A673 (cell line): ENCODE results near the gene NSL1. TPM values are rescaled to one million over a fixed set of nuclear protein-coding genes. Genes with fewer than 3 reads are reported as not detected.

Experiments used
- BruUV-seq: library from RNA; stranded (reverse); fragments of 400-500 nt; replicated peaks from 2 replicates; lab custom pipeline; 2021; lab: Mats Ljungman, UMichigan
- CTCF ChIA-PET: fragments of 300-600 bp; sonication (Branson Sonifier 250); formaldehyde crosslinking; loops from one replicate; lab custom pipeline; 2022; ENCODE audit warnings: antibody characterized with exemption; lab: Charles Lee
- POLR2A ChIA-PET: fragments of 300-600 bp; sonication (Branson Sonifier 250); formaldehyde crosslinking; loops from one replicate; lab custom pipeline; 2022; ENCODE audit warnings: antibody characterized with exemption; ENCODE audit not compliant: low non-redundant PET; lab: Charles Lee
- DNase-seq: peaks from one replicate; pipeline ENCODE4 v3.0.0-alpha.2; 2015; ENCODE audit warnings: low spot score
- H3K27ac ChIP-seq: fragments of 200-600 bp; sonication (generic); 2 replicates; pipeline ENCODE4 v1.5.1; 2016; ENCODE audit warnings: mixed run types, low read depth, mild to moderate bottlenecking, mixed read lengths, antibody characterized with exemption, low read length; ENCODE audit not compliant: poor library complexity, severe bottlenecking
- H3K27me3 ChIP-seq: fragments of 200-600 bp; sonication (generic); replicated peaks from 2 replicates; pipeline ENCODE4 v1.6.1; 2017; ENCODE audit warnings: mixed run types, low read depth, mild to moderate bottlenecking, mixed read lengths, antibody characterized with exemption, low read length; ENCODE audit not compliant: insufficient read depth, poor library complexity
- H3K36me3 ChIP-seq: fragments of 200-600 bp; sonication (generic); 2 replicates; pipeline ENCODE4 v1.6.1; 2016; ENCODE audit warnings: mixed run types, mild to moderate bottlenecking, mixed read lengths, antibody characterized with exemption, low read length; ENCODE audit not compliant: insufficient read depth, poor library complexity, severe bottlenecking
- H3K4me1 ChIP-seq: fragments of 200-600 bp; sonication (generic); 2 replicates; pipeline ENCODE4 v1.6.1; 2017; ENCODE audit warnings: mixed run types, mild to moderate bottlenecking, mixed read lengths, antibody characterized with exemption, low read length; ENCODE audit not compliant: insufficient read depth, poor library complexity, severe bottlenecking
- H3K4me3 ChIP-seq: fragments of 200-600 bp; sonication (generic); 2 replicates; pipeline ENCODE4 v1.5.1; 2016; ENCODE audit warnings: low read depth, mixed run types, mild to moderate bottlenecking, mixed read lengths, low read length; ENCODE audit not compliant: poor library complexity, severe bottlenecking
- H3K9me3 ChIP-seq: fragments of 200-600 bp; sonication (generic); 2 replicates; pipeline ENCODE4 v1.6.1; 2016; ENCODE audit warnings: mixed run types, low read depth, mild to moderate bottlenecking, mixed read lengths, antibody characterized with exemption, low read length; ENCODE audit not compliant: poor library complexity, severe bottlenecking
- CTCF ChIP-seq: fragments of 300-800, 200-600 bp; sonication (generic); conservative IDR thresholded peaks from 2 replicates; pipeline ENCODE4 v1.5.1; 2017; ENCODE audit warnings: low read depth, mild to moderate bottlenecking, antibody characterized with exemption, low read length, moderate library complexity, mixed read lengths
- EZH2 ChIP-seq: fragments of 200-600 bp; sonication (generic); IDR thresholded peaks from 2 replicates; pipeline ENCODE4 v1.6.1; 2017; ENCODE audit warnings: borderline replicate concordance, low read depth, mild to moderate bottlenecking, mixed read lengths, antibody characterized with exemption, low read length; ENCODE audit not compliant: poor library complexity, severe bottlenecking
- intact Hi-C: fragments of 100-400 bp; cut with micrococcal nuclease; formaldehyde crosslinking; loops from one replicate; pipeline ENCODE4 v1.10.0; 2022; ENCODE audit not compliant: unreplicated experiment
- total RNA-seq: library from RNA; stranded (reverse); gene quantifications from 2 replicates; pipeline ENCODE4 v1.2.3, GENCODE V29; 2021

NSL1 gene
- total RNA-seq, 1 experiment from 2014 or later: 48.5 TPM

GRCh38 chr1:212683357-212683722 is 108.2 kb downstream of the NSL1 start:
- CTCF ChIA-PET: no interaction called here

DNA sequence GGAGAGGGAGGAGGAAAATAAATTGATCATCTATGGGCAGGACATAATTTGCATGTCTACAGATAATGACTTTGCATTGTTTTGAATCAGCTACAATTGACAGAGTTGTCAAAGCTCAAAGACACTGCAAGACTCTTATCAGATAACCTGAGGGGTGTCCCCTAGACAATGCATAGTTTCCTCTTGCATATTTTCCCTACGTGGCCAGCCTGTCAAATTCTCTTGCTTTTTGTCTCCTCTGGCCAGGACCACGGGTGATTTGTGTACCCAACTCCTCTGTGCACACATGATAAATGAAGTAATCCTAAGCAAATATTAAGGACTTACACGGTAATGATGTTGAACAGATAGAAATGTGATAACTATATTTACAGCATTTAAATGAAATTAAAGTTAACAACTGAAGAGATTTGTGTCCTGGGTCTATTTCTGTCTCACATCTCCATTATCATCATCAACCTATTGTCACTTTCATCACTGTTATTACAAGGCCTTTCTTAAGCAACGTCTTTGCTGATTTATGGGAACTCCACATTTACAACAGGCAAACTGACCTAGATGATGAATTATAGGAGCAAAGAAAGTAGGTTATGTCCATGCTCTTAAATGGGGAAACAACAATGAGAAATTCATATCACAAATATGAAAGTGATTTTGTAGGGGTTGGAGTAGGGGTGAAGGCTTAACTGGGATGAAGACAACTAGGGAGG is 110.7 kb downstream of the NSL1 start:
- no peak for DNase-seq
- H3K4me1 ChIP-seq: peaks cover 10% of the 10 kb centered on the region
- TF ChIP-seq CTCF: no peak
- TF ChIP-seq EZH2: no peak
- H3K27ac ChIP-seq: no peak overlapping the region
- ChIA-PET POLR2A (no interaction called here), CTCF (no interaction called here)
- H3K9me3 ChIP-seq: no peaks in the 10 kb centered on the region
- H3K27me3 ChIP-seq: no peaks in the 10 kb centered on the region
- no peaks in the 10 kb centered on the region for H3K36me3 ChIP-seq
- intact Hi-C loops: no loop called here
- no peak overlapping the region for H3K4me3 ChIP-seq
- no TSS peak for BruUV-seq

More at GRCh38 chr1:212683357-212683722, 108.2 kb downstream of the NSL1 start:
- DNase-seq: no peak
- Histone ChIP-seq H3K9me3 (no peaks in the 10 kb centered on the region), H3K27me3 (no peaks in the 10 kb centered on the region), H3K36me3 (no peaks in the 10 kb centered on the region), H3K4me3 (no peak overlapping the region), H3K4me1 (peaks cover 10% of the 10 kb centered on the region), H3K27ac (no peak overlapping the region)
- intact Hi-C loops: no loop called here
- BruUV-seq: no TSS peak
- POLR2A ChIA-PET: no interaction called here
- TF ChIP-seq EZH2: no peak

DNA sequence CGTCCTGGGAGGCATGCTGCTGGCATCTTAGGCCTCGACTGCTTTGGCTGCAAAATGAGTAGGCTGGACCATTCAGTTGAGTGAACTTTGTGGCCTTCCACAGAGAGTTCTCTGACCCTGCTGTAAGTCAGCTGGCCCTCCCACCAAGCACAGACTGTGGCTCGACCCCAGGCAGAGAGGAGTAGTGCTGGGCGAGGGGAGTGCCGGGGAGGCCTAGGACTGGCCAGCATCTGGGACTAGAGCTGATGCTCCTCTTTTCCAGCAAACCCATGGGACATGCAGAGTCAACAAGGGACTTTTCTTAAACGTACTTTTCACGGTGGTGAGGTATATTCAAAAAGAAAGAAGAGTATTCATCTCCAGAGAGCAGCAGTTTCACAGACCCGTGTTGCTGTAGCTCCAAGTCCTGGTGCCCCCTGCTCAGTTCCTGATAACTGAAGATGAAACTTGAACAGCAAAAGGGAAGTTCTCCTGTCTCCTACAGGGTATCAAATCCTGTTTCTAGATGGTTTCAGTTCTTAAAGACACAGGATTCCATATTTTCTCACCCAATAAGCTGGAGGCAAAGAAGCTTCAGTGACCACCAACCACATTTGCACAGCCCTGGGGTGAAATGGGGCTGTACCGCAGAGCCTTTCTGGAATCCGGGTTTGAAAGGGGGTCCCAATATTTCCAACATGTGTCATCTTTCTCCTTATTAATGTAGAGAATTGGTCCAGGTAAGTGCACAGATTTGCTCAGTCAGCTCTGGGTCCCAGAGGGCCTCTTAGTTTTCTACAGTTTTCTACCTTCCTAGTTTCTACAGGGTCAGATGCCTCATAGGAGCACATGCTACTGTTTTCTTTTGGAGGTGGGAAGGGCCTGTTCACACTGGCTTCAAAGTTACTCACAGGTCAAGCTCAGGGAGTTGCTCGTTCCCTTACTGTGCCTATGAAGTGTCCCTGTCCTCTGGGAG is 112.8 kb downstream of the NSL1 start:
- H3K9me3 ChIP-seq: no peaks in the 10 kb centered on the region
- ChIA-PET POLR2A (no interaction called here), CTCF (interaction anchor here (1.0 kb wide), 1 partner anchor 14 kb away, joined by 3 read pairs; no protein-coding TSS in a partner anchor)
- no TSS peak for BruUV-seq
- H3K4me1 ChIP-seq: peaks cover 10% of the 10 kb centered on the region
- intact Hi-C loops: no loop called here
- no peaks in the 10 kb centered on the region for H3K27me3 ChIP-seq
- DNase-seq: no peak
- no peaks in the 10 kb centered on the region for H3K36me3 ChIP-seq
- no peak overlapping the region for H3K27ac ChIP-seq
- no peak overlapping the region for H3K4me3 ChIP-seq
- no peak for TF ChIP-seq EZH2
- TF ChIP-seq CTCF: no peak
